Peyer's patch (tissue), 4 donors: ENCODE results near the gene SYCE3. TPM values are rescaled to one million over a fixed set of nuclear protein-coding genes. Genes with fewer than 3 reads are reported as not detected.
"Not testable (repeated sequence)": the region's sequence is repeated elsewhere in the genome, so short reads cannot be mapped to it uniquely, and the experiment has no call there.

Experiments
- DNase-seq, 3 donors: peaks; one replicate each; pipeline ENCODE4 v3.0.0-alpha.2; 2017 to 2019
- H3K27ac ChIP-seq, 4 donors: fragments of 200-600 bp; sonication (generic); one replicate each; pipeline ENCODE4 v1.5.1; 2016 to 2019
- H3K27me3 ChIP-seq, 2 donors: fragments of 200-600 bp; sonication (generic); one replicate each; pipeline ENCODE4 v1.5.1; 2019
- H3K36me3 ChIP-seq, 3 donors: fragments of 200-600 bp; sonication (generic); one replicate each; pipeline ENCODE4 v1.5.1; 2016 to 2019
- H3K4me1 ChIP-seq, 4 donors: fragments of 200-600 bp; sonication (generic); one replicate each; pipeline ENCODE4 v1.5.1; 2016 to 2019
- H3K4me3 ChIP-seq, 4 donors: fragments of 200-600 bp; sonication (generic); 1 replicate in 3 of 4; 2 replicates in 1 of 4; pipeline ENCODE4 v1.5.1; 2016 to 2019; ENCODE audit warnings: mild to moderate bottlenecking in 1 of 4
- H3K9me3 ChIP-seq, 4 donors: fragments of 200-600 bp; sonication (generic); one replicate each; pipeline ENCODE4 v1.5.1; 2016 to 2019; ENCODE audit warnings: mild to moderate bottlenecking in 1 of 4
- POLR2A ChIP-seq, 2 donors: fragments of 450-650 bp; IDR thresholded peaks; one replicate each; pipeline ENCODE4 v1.5.1; 2017; ENCODE audit warnings: antibody characterized with exemption in 2 of 2, mild to moderate bottlenecking in 2 of 2, moderate library complexity in 2 of 2
- total RNA-seq, 4 donors: library from RNA; depleted of rRNA; stranded (reverse); fragments of >200 nt; gene quantifications; one replicate each; pipeline ENCODE4 v1.1.0, GENCODE V29; 2016
- TF ChIP-seq, protein P1 (sequence below), 6 experiments: fragments of 450-650 bp in 4 of 6; fragments of 200-600 bp in 2 of 6; sonication (generic) in 1 of 6; IDR thresholded peaks; one replicate each; pipeline ENCODE4 v1.5.1; 2017 to 2019; ENCODE audit warnings: antibody characterized with exemption in 6 of 6, mild to moderate bottlenecking in 3 of 6, moderate library complexity in 1 of 6

The SYCE3 gene
- total RNA-seq, 4 donors from 2014 or later, result not detected

DNA sequence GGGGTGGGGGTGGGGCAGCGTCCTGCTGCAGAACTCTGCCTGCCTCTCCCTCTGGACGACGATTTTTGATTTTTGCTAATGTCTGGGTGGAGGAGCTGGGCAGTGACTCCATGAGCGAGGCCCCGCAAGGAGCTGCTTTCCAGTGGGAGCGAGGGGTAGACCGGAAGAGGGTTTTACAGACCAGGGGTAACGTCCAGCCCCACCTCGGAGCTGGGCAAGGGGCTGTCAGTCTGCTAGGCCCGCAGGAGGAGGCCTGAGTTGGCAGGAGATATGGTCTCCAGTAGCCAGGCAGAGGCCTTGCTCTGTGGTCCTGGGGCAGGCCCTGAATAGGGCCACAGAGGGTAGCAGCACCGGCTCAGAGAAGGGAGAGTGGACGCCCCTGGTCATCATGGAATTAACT is 46.9 kb upstream of the SYCE3 start:
- H3K9me3 ChIP-seq, result no peaks in the 10 kb centered on the region
- no peaks in the 10 kb centered on the region for H3K36me3 ChIP-seq
- no peaks in the 10 kb centered on the region for H3K27me3 ChIP-seq
- no peak for DNase-seq
- H3K4me3 ChIP-seq, result no peak overlapping the region
- no peak overlapping the region for H3K27ac ChIP-seq
- H3K4me1 ChIP-seq, result peaks cover 0 to 19% (median 2%) of the 10 kb centered on the region in 4 donors
- TF ChIP-seq, protein P1, sequence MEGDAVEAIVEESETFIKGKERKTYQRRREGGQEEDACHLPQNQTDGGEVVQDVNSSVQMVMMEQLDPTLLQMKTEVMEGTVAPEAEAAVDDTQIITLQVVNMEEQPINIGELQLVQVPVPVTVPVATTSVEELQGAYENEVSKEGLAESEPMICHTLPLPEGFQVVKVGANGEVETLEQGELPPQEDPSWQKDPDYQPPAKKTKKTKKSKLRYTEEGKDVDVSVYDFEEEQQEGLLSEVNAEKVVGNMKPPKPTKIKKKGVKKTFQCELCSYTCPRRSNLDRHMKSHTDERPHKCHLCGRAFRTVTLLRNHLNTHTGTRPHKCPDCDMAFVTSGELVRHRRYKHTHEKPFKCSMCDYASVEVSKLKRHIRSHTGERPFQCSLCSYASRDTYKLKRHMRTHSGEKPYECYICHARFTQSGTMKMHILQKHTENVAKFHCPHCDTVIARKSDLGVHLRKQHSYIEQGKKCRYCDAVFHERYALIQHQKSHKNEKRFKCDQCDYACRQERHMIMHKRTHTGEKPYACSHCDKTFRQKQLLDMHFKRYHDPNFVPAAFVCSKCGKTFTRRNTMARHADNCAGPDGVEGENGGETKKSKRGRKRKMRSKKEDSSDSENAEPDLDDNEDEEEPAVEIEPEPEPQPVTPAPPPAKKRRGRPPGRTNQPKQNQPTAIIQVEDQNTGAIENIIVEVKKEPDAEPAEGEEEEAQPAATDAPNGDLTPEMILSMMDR (IDR thresholded peaks at IDR 0.05), result no peak
- no peak for TF ChIP-seq POLR2A (IDR thresholded peaks at IDR 0.05)

DNA sequence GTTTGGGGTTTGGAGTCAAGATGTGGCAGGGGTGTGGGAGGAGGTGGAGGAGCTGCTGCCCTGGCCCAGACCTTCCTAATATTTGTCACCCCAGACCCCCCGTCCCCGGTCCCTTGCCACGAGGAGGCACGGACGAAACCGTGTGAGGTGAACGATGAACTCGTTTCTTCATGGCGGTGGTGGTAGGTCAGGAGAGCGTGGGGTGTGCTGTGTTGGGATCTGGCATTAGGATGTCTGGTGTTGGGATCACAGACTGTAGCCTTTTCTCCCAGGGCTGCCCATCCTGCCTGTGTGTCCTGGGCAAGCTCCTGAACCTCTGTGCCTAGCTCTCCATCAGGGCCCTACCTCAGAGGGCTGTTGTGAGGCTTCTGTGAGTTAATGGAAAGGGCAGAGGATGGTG is 46.3 kb upstream of the SYCE3 start:
- Histone ChIP-seq H3K27ac (no peak overlapping the region), H3K4me1 (peaks cover 0 to 19% (median 2%) of the 10 kb centered on the region in 4 donors), H3K36me3 (no peaks in the 10 kb centered on the region), H3K4me3 (no peak overlapping the region), H3K27me3 (peaks cover 0 to 2% of the 10 kb centered on the region in 2 donors), H3K9me3 (no peaks in the 10 kb centered on the region)
- no peak for DNase-seq
- TF ChIP-seq, protein P1 (IDR thresholded peaks at IDR 0.05), result no peak
- TF ChIP-seq POLR2A (IDR thresholded peaks at IDR 0.05), result no peak

DNA sequence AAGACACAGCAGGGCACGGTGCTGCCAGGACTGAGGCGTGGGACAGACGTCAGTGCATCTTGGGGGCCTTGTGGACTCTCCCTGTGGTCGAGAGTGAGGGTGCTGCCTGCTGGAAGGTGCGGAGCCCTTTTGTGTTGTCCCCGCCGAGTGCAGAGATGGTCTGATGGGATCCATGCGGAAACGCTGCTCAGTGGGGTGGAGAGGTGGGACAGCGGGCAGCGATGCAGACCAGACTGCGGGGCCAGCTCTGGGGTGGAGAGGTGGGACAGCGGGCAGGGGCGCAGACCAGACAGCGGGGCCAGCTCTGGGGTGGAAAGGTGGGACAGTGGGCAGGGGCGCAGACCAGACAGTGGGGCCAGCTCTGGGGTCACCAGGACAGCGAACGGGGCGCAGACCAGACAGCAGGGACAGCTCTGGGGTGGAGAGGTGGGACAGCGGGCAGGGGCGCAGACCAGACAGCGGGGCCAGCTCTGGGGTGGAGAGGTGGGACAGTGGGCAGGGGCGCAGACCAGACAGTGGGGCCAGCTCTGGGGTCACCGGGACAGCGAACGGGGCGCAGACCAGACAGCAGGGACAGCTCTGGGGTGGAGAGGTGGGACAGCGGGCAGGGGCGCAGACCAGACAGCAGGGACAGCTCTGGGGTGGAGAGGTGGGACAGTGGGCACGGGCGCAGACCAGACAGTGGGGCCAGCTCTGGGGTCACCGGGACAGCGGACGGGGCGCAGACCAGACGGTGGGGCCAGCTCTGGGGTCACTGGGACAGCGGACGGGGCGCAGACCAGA is 45.5 kb upstream of the SYCE3 start:
- H3K27me3 ChIP-seq, H3K4me3 ChIP-seq, DNase-seq: not testable (repeated sequence)

GRCh38 chr22:50607659-50608020 is 44.9 kb upstream of the SYCE3 start:
- TF ChIP-seq POLR2A (IDR thresholded peaks at IDR 0.05), result no peak
- TF ChIP-seq, protein P1 (IDR thresholded peaks at IDR 0.05), result no peak
- no peak for DNase-seq
- H3K27me3 ChIP-seq, result peaks cover 0 to 16% of the 10 kb centered on the region in 2 donors
- H3K9me3 ChIP-seq, result no peaks in the 10 kb centered on the region
- no peak overlapping the region for H3K27ac ChIP-seq
- H3K4me3 ChIP-seq, result no peak overlapping the region
- no peaks in the 10 kb centered on the region for H3K36me3 ChIP-seq
- H3K4me1 ChIP-seq, result peaks cover 0 to 5% (median 0%) of the 10 kb centered on the region in 4 donors

More for the DNA sequence above, 45.5 kb upstream of the SYCE3 start:
- H3K36me3 ChIP-seq, H3K9me3 ChIP-seq, H3K27ac ChIP-seq: not testable (repeated sequence)
- H3K4me1 ChIP-seq, result peaks cover 0 to 11% (median under 1%) of the 10 kb centered on the region in 4 donors

DNA sequence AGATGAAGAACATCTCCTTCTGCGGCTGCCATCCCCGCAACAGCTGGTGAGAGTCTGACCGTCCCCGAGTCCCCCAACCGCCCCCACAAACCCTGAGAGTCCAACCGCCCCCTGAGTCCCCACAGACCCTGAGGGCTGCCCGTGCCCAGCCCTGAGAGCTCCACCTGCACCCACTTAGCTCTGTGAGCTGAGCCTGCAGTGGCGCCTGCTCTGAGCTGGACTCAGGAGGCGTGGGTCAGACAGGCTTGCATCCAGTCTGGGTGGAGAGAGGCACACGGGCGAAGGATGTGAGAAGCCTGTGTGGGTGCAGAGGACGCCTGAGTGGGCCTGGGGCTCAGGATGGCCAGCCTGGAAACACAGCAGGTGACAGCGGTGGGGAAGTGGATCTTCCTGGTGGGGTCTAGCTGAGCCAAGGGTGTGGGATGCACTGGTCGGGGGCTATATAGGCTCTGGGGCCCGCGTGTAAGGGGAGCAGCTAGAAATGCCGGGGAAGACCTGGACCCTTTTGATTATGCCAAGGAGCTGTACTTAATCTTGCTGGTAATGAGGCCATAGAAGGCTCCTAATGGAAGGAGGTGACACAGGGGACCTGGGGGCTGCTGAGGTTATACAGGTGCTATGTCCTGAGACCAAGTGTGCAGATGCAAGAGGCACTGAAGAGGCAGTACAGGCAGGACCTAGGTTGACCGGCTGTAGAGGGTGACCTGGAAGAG is 44.4 kb upstream of the SYCE3 start:
- Histone ChIP-seq H3K36me3 (no peaks in the 10 kb centered on the region), H3K9me3 (no peaks in the 10 kb centered on the region), H3K4me1 (no peaks in the 10 kb centered on the region), H3K4me3 (no peak overlapping the region), H3K27ac (no peak overlapping the region), H3K27me3 (peaks cover 0 to 18% of the 10 kb centered on the region in 2 donors)
- TF ChIP-seq, protein P1 (IDR thresholded peaks at IDR 0.05), result no peak
- TF ChIP-seq POLR2A (IDR thresholded peaks at IDR 0.05), result no peak
- DNase-seq, result no peak
